ENCODE data around the gene PRKCH.

The PRKCH gene

GRCh38 chr14:61505815-61506809 is 184.7 kb downstream of the PRKCH start:
- Histone ChIP-seq H3K9me2 (replicated peaks; ENCODE audit: low read depth, low read length) (no peaks in the 10 kb centered on the region), H3K36me3 (ENCODE audit: insufficient read depth, low read length) (peaks cover 42% of the 10 kb centered on the region; the same call in 1 of the 2 replicates), H2AFZ (ENCODE audit: low read length) (no peak overlapping the region), H3K27me3 (ENCODE audit: insufficient read depth, low read length, poor library complexity, severe bottlenecking) (no peaks in the 10 kb centered on the region), H3K4me1 (ENCODE audit: insufficient read depth, low read length, poor library complexity, severe bottlenecking) (peaks cover 14% of the 10 kb centered on the region), H3K79me2 (ENCODE audit: insufficient read depth, low read length) (0 out of 2 replicates have a peak, but pooled peaks cover 8% of the 10 kb centered on the region), H3K4me3 (ENCODE audit: low read length, poor library complexity, severe bottlenecking) (no peak overlapping the region), H4K20me1 (ENCODE audit: insufficient read depth, low read length, poor library complexity, severe bottlenecking) (no peaks in the 10 kb centered on the region), H3F3A (ENCODE audit: low read depth) (no peaks in the 10 kb centered on the region), H3K9me3 (ENCODE audit: insufficient read depth, low read depth, low read length) (no peaks in the 10 kb centered on the region), H3K4me2 (ENCODE audit: low read depth, low read length, poor library complexity, severe bottlenecking) (no peak overlapping the region), H3K9ac (ENCODE audit: low read depth, low read length, poor library complexity, severe bottlenecking) (no peak overlapping the region)
- TF ChIP-seq CTCF (conservative IDR thresholded peaks at IDR 0.05; ENCODE audit: low read length) (no peak), EZH2phosphoT487 (IDR thresholded peaks at IDR 0.05; ENCODE audit: borderline replicate concordance) (no peak)

- no peak overlapping the region for H3K9ac ChIP-seq (ENCODE audit: low read depth, low read length, poor library complexity, severe bottlenecking)
- no peak for TF ChIP-seq EZH2phosphoT487 (IDR thresholded peaks at IDR 0.05; ENCODE audit: borderline replicate concordance)
- no peak for TF ChIP-seq CTCF (conservative IDR thresholded peaks at IDR 0.05; ENCODE audit: low read length)
- H2AFZ ChIP-seq (ENCODE audit: low read length), result no peak overlapping the region
Measured at GRCh38 chr14:61508526-61508925, 187.1 kb downstream of the PRKCH start.

GRCh38 chr14:61510736-61511557 is 189.6 kb downstream of the PRKCH start:
- H2AFZ ChIP-seq (ENCODE audit: low read length), result no peak overlapping the region
- H3K79me2 ChIP-seq (ENCODE audit: insufficient read depth, low read length), result no peaks in the 10 kb centered on the region
- TF ChIP-seq CTCF (conservative IDR thresholded peaks at IDR 0.05; ENCODE audit: low read length) (no peak), EZH2phosphoT487 (IDR thresholded peaks at IDR 0.05; ENCODE audit: borderline replicate concordance) (no peak)
- no peaks in the 10 kb centered on the region for H3K9me3 ChIP-seq (ENCODE audit: insufficient read depth, low read depth, low read length)
- H3K9me2 ChIP-seq (replicated peaks; ENCODE audit: low read depth, low read length), result no peaks in the 10 kb centered on the region
- no peaks in the 10 kb centered on the region for H3K4me1 ChIP-seq (ENCODE audit: insufficient read depth, low read length, poor library complexity, severe bottlenecking)
- no peaks in the 10 kb centered on the region for H3F3A ChIP-seq (ENCODE audit: low read depth)
- no peaks in the 10 kb centered on the region for H3K27me3 ChIP-seq (ENCODE audit: insufficient read depth, low read length, poor library complexity, severe bottlenecking)
- no peak overlapping the region for H3K4me3 ChIP-seq (ENCODE audit: low read length, poor library complexity, severe bottlenecking)
- peaks cover 66% of the 10 kb centered on the region; the same call in 1 of the 2 replicates for H3K36me3 ChIP-seq (ENCODE audit: insufficient read depth, low read length)
- no peaks in the 10 kb centered on the region for H4K20me1 ChIP-seq (ENCODE audit: insufficient read depth, low read length, poor library complexity, severe bottlenecking)
- H3K9ac ChIP-seq (ENCODE audit: low read depth, low read length, poor library complexity, severe bottlenecking), result no peak overlapping the region
- H3K4me2 ChIP-seq (ENCODE audit: low read depth, low read length, poor library complexity, severe bottlenecking), result no peak overlapping the region

More at GRCh38 chr14:61508526-61508925, 187.1 kb downstream of the PRKCH start:
- H3K27me3 ChIP-seq (ENCODE audit: insufficient read depth, low read length, poor library complexity, severe bottlenecking), result no peaks in the 10 kb centered on the region
- H3K36me3 ChIP-seq (ENCODE audit: insufficient read depth, low read length), result peaks cover 51% of the 10 kb centered on the region; the same call in 1 of the 2 replicates
- H3K4me1 ChIP-seq (ENCODE audit: insufficient read depth, low read length, poor library complexity, severe bottlenecking), result peaks cover 9% of the 10 kb centered on the region
- no peak overlapping the region for H3K4me2 ChIP-seq (ENCODE audit: low read depth, low read length, poor library complexity, severe bottlenecking)
- no peaks in the 10 kb centered on the region for H3K9me2 ChIP-seq (replicated peaks; ENCODE audit: low read depth, low read length)
- H3K9me3 ChIP-seq (ENCODE audit: insufficient read depth, low read depth, low read length), result no peaks in the 10 kb centered on the region
- H3F3A ChIP-seq (ENCODE audit: low read depth), result no peaks in the 10 kb centered on the region
- no peaks in the 10 kb centered on the region for H4K20me1 ChIP-seq (ENCODE audit: insufficient read depth, low read length, poor library complexity, severe bottlenecking)
- 0 out of 2 replicates have a peak, but pooled peaks cover 8% of the 10 kb centered on the region for H3K79me2 ChIP-seq (ENCODE audit: insufficient read depth, low read length)
- H3K4me3 ChIP-seq (ENCODE audit: low read length, poor library complexity, severe bottlenecking), result no peak overlapping the region

Measured in Loucy (cell line).